Activated CD8-positive, alpha-beta memory T cell treated with anti-CD3 and anti-CD28 coated beads, Interleukin-2, amount 10 ng/mL, durations not matched to agents 7 days and 5 days (primary cell): ENCODE results near the gene RIGI. TPM values are rescaled to one million over a fixed set of nuclear protein-coding genes. Genes with fewer than 3 reads are reported as not detected.

Source experiments
- ATAC-seq: fragments of 150-1000 bp; cut with Tn5 transposase; one replicate; pipeline ENCODE4 v1.10.0; 2021; ENCODE audit warnings: moderate library complexity
- CTCF ChIA-PET: fragments of 350-600 bp; sonication (Branson Sonifier 250); formaldehyde crosslinking; loops from one replicate; lab custom pipeline; 2021; ENCODE audit warnings: antibody characterized with exemption; lab: Charles Lee
- DNase-seq: peaks from one replicate; pipeline ENCODE4 v3.0.0-alpha.2; 2020
- H3K27ac Mint-ChIP-seq: one replicate; pipeline ENCODE4 v1.8.0; 2021; ENCODE audit warnings: mild to moderate bottlenecking, mixed read lengths
- H3K27me3 Mint-ChIP-seq: one replicate; pipeline ENCODE4 v1.8.0; 2021; ENCODE audit warnings: mixed read lengths
- H3K36me3 Mint-ChIP-seq: one replicate; pipeline ENCODE4 v1.8.0; 2021; ENCODE audit warnings: mild to moderate bottlenecking, mixed read lengths
- H3K4me1 Mint-ChIP-seq: one replicate; pipeline ENCODE4 v1.8.0; 2021; ENCODE audit warnings: mixed read lengths
- H3K4me3 Mint-ChIP-seq: one replicate; pipeline ENCODE4 v1.8.0; 2021; ENCODE audit warnings: mild to moderate bottlenecking, moderate library complexity, mixed read lengths
- H3K9me3 Mint-ChIP-seq: one replicate; pipeline ENCODE4 v1.8.0; 2022; ENCODE audit warnings: low read depth, mixed read lengths
- total RNA-seq, 2 experiments: library from RNA; stranded (reverse); gene quantifications; one replicate each; pipeline ENCODE4 v1.2.3, GENCODE V29; 2021

The RIGI gene
- total RNA-seq: 10 to 100 TPM; 27.1 to 40.0 TPM

DNA sequence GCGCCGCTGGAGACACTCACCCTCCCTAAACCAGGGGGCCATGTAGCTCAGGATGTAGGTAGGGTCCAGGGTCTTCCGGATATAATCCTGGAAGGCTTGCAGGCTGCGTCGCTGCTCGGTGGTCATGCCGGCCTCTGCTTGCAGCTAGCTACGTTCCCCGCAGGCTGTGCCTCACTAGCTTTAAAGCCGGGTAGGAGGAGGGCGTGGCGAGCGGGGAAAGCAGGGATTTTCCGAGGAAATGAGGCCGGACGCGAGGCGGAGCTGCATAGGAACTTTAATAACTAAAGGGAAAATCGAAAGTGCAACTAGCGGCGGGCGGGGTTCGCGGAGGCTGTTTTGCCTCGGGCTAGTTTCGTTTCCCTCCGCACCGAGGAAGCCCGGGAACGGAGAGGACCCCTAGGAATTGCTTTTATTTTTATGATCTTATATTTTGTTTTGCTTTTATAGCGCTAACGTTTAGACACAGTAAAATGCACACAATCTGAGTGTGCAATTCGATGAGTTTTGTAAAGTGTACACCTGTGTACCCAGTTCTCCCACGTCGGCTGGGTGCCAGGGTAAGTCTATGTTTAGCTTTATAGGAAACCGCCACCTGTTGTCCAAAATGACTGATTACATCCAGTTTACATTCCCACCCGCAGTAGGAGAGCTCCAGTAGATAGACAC, at the start of gene RIGI:
RIGI (minus strand) TSS at position 156 of the 666 bp plus-strand sequence; CDS start at position 126, 30 bp downstream.
- H3K27ac Mint-ChIP-seq: peak within 1 kb of the TSS; percentile 96
- peaks cover 49% of the 10 kb centered on the region for H3K36me3 Mint-ChIP-seq
- no peaks in the 10 kb centered on the region for H3K27me3 Mint-ChIP-seq
- DNase-seq: peak; percentile 90
- H3K4me3 Mint-ChIP-seq: peak within 1 kb of the TSS; percentile 88
- peak; percentile 80 for ATAC-seq
- H3K4me1 Mint-ChIP-seq: peaks cover 55% of the 10 kb centered on the region
- CTCF ChIA-PET: interaction anchor here (0.7 to 4.9 kb wide), 13 partner anchors 18 to 147 kb away, joined by 3 to 38 read pairs (median 6); partner anchors contain the start of genes ACO1, NDUFB6, SMIM27 and TOPORS
- H3K9me3 Mint-ChIP-seq: no peaks in the 10 kb centered on the region

- DNase-seq (no peak), ATAC-seq (no peak)
- peaks cover 2% of the 10 kb centered on the region for H3K36me3 Mint-ChIP-seq
- no peak overlapping the region for H3K27ac Mint-ChIP-seq
- peaks cover 8% of the 10 kb centered on the region for H3K27me3 Mint-ChIP-seq
- H3K4me3 Mint-ChIP-seq: no peak overlapping the region
- no peaks in the 10 kb centered on the region for H3K9me3 Mint-ChIP-seq
- CTCF ChIA-PET: interaction anchor here (0.7 to 12.5 kb wide), 7 partner anchors 9 to 198 kb away, joined by 3 to 454 read pairs (median 18); partner anchors contain the start of genes ACO1, RIGI, SMIM27 and TOPORS
- H3K4me1 Mint-ChIP-seq: peaks cover 35% of the 10 kb centered on the region
These were observed 48.9 kb upstream of the RIGI start for GRCh38 chr9:32574858-32575257.

DNA sequence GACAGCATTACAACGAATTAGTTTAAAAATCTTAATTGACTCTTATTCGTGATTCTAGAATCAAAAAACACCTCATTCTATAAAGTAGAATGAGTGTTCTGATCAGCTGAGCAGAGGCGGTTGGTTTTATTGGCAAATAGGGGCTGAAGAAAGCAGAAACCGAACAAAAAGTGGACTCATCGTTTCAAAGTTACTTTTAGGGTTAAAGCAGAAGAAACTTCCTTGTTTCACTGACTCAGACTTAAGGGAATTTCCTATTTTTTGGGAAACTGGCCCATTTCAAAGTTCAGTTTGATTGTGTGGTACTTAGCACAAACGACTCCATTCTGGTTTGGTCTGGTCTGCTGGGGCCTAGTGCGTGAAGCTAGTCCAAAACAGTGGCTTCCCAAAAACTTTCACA, 47.8 kb upstream of the RIGI start:
- H3K27me3 Mint-ChIP-seq: peaks cover 7% of the 10 kb centered on the region
- no peaks in the 10 kb centered on the region for H3K9me3 Mint-ChIP-seq
- peak overlapping the region; percentile 98 for H3K27ac Mint-ChIP-seq
- DNase-seq (no peak), ATAC-seq (no peak)
- CTCF ChIA-PET: interaction anchor here (0.6 to 12.5 kb wide), 11 partner anchors 8 to 602 kb away, joined by 3 to 454 read pairs (median 4); partner anchors contain the start of genes ACO1, RIGI, SMIM27 and TOPORS
- peaks cover 3% of the 10 kb centered on the region for H3K36me3 Mint-ChIP-seq
- H3K4me1 Mint-ChIP-seq: peaks cover 28% of the 10 kb centered on the region
- H3K4me3 Mint-ChIP-seq: peak overlapping the region; percentile 97

GRCh38 chr9:32572900-32573523, 47.0 kb upstream of the RIGI start, which contains the start of gene NDUFB6:
NDUFB6 (minus strand) TSS chr9:32573159; CDS start chr9:32573060, 99 bp downstream.
- peaks cover 26% of the 10 kb centered on the region for H3K4me1 Mint-ChIP-seq
- no peaks in the 10 kb centered on the region for H3K9me3 Mint-ChIP-seq
- peak; percentile 92 for ATAC-seq
- no peaks in the 10 kb centered on the region for H3K27me3 Mint-ChIP-seq
- peaks cover 7% of the 10 kb centered on the region for H3K36me3 Mint-ChIP-seq
- CTCF ChIA-PET: interaction anchor here (0.6 to 12.5 kb wide), 12 partner anchors 9 to 431 kb away, joined by 3 to 454 read pairs (median 6); partner anchors contain the start of genes ACO1, RIGI, SMIM27 and TOPORS
- DNase-seq: peak; percentile 98
- H3K27ac Mint-ChIP-seq: peak within 1 kb of the TSS; percentile 98
- H3K4me3 Mint-ChIP-seq: peak within 1 kb of the TSS; percentile 97

DNA sequence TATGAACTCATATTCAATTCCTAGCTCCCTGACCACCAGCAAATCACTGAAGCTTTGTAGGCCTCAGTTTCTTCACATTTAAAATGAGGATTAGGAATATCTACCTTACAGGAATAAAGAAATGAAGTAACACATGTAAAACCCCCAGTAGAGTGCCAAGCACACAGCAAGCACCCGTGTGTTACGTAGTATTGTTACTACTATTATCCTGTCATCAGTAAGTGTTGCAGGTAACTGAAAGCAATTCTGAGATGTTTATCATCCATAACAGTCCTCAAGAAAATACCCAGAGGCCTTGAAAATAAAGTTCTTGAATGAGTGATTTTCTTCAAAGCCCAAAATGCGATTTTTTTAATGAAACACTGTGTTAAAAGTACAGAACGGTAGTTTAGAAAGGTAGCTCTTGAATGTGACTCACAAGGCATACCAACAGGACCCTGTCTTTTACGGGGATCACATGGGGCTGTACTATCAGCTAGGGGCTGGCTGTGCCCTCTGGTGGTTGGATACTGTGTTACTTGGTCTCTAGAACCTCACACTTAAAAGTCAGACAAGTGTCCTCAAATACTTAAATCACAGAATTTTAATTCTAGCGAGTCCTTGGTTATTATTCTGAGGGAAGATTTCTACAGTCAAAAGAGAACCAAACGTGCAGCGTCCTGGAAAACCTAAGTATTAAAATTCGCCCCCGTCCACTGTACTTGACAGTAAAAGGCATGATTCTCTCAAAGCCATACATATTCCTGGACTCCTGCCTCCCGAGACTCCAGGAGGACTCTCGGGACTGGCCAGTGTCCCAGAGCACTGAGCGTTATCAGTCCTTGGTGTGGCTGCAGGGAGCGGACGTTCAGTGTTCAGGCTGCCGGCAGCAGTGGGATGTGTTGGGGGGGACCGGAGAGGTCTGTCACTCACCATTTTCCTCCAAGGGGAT, 46.2 kb upstream of the RIGI start:
- DNase-seq (peak; percentile 89), ATAC-seq (peak; percentile 85)
- H3K27me3 Mint-ChIP-seq: no peaks in the 10 kb centered on the region
- H3K27ac Mint-ChIP-seq: peak overlapping the region; percentile 98
- H3K4me3 Mint-ChIP-seq: peak overlapping the region; percentile 97
- no peaks in the 10 kb centered on the region for H3K9me3 Mint-ChIP-seq
- CTCF ChIA-PET: interaction anchor here (0.6 to 12.5 kb wide), 17 partner anchors 9 to 452 kb away, joined by 3 to 454 read pairs (median 4); partner anchors contain the start of genes ACO1, DNAJA1, RIGI and SMIM27
- H3K36me3 Mint-ChIP-seq: peaks cover 11% of the 10 kb centered on the region
- H3K4me1 Mint-ChIP-seq: peaks cover 27% of the 10 kb centered on the region

- DNase-seq (no peak), ATAC-seq (no peak)
- no peaks in the 10 kb centered on the region for H3K27me3 Mint-ChIP-seq
- peaks cover 26% of the 10 kb centered on the region for H3K36me3 Mint-ChIP-seq
- CTCF ChIA-PET: no interaction called here
- peak overlapping the region; percentile 25 for H3K27ac Mint-ChIP-seq
- H3K9me3 Mint-ChIP-seq: no peaks in the 10 kb centered on the region
- peaks cover 43% of the 10 kb centered on the region for H3K4me1 Mint-ChIP-seq
- H3K4me3 Mint-ChIP-seq: no peak overlapping the region
These were observed 44.3 kb upstream of the RIGI start for GRCh38 chr9:32570262-32570661.

DNA sequence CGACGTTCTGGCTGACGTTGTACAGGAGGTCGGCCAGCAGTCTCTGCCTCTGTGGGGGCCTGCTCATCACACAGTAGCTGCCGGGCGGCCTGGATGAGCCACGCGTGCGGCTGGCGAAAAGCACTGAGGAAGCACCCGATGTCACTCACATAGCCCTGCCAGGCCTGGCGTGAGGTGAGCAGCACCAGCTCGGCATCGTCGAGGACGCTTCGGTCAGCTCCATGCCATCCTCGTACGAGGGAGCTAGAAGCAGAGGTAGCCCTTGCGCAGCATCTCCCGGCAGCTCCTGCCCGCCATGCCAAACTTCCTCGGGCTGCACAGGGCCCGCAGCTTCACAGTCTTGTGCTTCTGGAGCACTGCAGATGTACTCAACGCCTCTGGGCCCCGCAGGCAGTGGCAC, 40.8 kb upstream of the RIGI start:
- DNase-seq: no peak
- Mint-ChIP-seq H3K27me3 (no peaks in the 10 kb centered on the region), H3K9me3 (no peaks in the 10 kb centered on the region), H3K4me3 (no peak overlapping the region), H3K36me3 (peaks cover 31% of the 10 kb centered on the region), H3K4me1 (peaks cover 30% of the 10 kb centered on the region), H3K27ac (no peak overlapping the region)
- CTCF ChIA-PET: interaction anchor here (3.1 to 3.2 kb wide), 2 partner anchors 15 to 188 kb away, joined by 10 to 19 read pairs; partner anchors contain the start of genes SMIM27 and TOPORS
- ATAC-seq: no peak

DNA sequence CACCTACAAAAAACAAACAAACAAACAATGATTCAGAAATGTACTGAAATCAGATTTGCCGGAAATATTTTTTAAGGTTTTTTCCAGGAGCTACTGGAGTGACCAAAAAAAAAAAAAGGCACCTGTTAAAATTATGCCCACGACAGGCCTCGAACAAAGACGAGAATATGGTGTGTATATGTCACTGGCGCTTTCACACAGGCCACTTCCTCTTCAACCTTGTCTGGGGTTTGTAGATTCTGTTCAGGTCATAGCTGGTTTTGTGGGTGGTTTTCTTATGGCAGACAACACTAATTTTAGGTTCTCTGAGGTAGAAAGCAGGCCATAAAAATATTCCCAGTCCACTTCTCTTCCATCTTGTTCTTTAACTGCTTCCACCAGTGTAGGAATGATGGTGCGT, 40.0 kb upstream of the RIGI start:
- DNase-seq (peak; percentile 56), ATAC-seq (peak; percentile 77)
- Mint-ChIP-seq H3K4me3 (peak overlapping the region; percentile 1), H3K4me1 (peaks cover 25% of the 10 kb centered on the region), H3K9me3 (no peaks in the 10 kb centered on the region), H3K27ac (peak overlapping the region; percentile 44), H3K27me3 (no peaks in the 10 kb centered on the region), H3K36me3 (peaks cover 32% of the 10 kb centered on the region)
- CTCF ChIA-PET: interaction anchor here (0.8 to 3.1 kb wide), 6 partner anchors 8 to 187 kb away, joined by 3 to 19 read pairs (median 5); partner anchors contain the start of genes SMIM27 and TOPORS

- Mint-ChIP-seq H3K27me3 (no peaks in the 10 kb centered on the region), H3K36me3 (peaks cover 18% of the 10 kb centered on the region), H3K4me1 (peaks cover 16% of the 10 kb centered on the region), H3K4me3 (no peak overlapping the region), H3K9me3 (no peaks in the 10 kb centered on the region), H3K27ac (no peak overlapping the region)
- CTCF ChIA-PET: interaction anchor here (0.9 kb wide), 1 partner anchor 22 kb away, joined by 3 read pairs; no protein-coding TSS in a partner anchor
- DNase-seq: no peak
- ATAC-seq: no peak
These were observed 32.5 kb upstream of the RIGI start for GRCh38 chr9:32558408-32558934.

GRCh38 chr9:32554591-32554990, 28.6 kb upstream of the RIGI start:
- H3K4me3 Mint-ChIP-seq: no peak overlapping the region
- no peak for ATAC-seq

GRCh38 chr9:32554107-32554506, 28.1 kb upstream of the RIGI start:
- H3K27ac Mint-ChIP-seq: no peak overlapping the region
- H3K4me1 Mint-ChIP-seq: peaks cover 27% of the 10 kb centered on the region
- no peak overlapping the region for H3K4me3 Mint-ChIP-seq
- H3K9me3 Mint-ChIP-seq: no peaks in the 10 kb centered on the region
- no peak for DNase-seq
- H3K36me3 Mint-ChIP-seq: peaks cover 15% of the 10 kb centered on the region
- H3K27me3 Mint-ChIP-seq: no peaks in the 10 kb centered on the region
- ATAC-seq: no peak
- CTCF ChIA-PET: interaction anchor here (1.2 to 1.5 kb wide), 3 partner anchors 12 to 175 kb away, joined by 3 to 7 read pairs (median 4); no protein-coding TSS in a partner anchor

More at GRCh38 chr9:32554591-32554990, 28.6 kb upstream of the RIGI start:
- H3K36me3 Mint-ChIP-seq: peaks cover 16% of the 10 kb centered on the region
- no peaks in the 10 kb centered on the region for H3K9me3 Mint-ChIP-seq
- H3K27me3 Mint-ChIP-seq: no peaks in the 10 kb centered on the region
- peaks cover 28% of the 10 kb centered on the region for H3K4me1 Mint-ChIP-seq
- no peak for DNase-seq
- no peak overlapping the region for H3K27ac Mint-ChIP-seq
- CTCF ChIA-PET: interaction anchor here (1.2 to 1.5 kb wide), 3 partner anchors 11 to 176 kb away, joined by 3 to 7 read pairs (median 4); no protein-coding TSS in a partner anchor
